ENCODE measurements around the gene VILL. TPM values are rescaled to one million over a fixed set of nuclear protein-coding genes. Genes with fewer than 3 reads are reported as not detected.

VILL gene
- total RNA-seq, 1 experiment from 2014 or later: 2.9 TPM

DNA sequence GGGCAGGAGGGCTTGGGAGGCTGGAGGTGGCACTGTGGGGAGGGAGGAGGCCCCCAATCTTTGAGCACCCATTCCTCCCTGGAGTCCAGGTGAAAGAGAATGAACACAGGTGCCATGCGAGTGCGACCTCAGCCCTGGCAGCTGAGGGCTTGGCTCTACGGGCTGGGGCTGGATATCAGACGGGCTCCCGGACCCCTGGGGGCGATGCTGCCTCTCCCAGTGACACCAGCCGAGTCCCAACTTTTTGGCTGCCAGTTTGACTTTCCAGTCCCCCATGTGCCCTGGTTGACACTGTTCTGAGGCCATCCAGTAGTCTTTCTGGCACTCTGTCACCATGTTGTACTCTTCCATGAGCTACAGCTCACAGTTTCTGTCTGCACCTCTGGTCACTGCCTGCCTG is 1.2 kb downstream of the VILL start:
- DNase-seq (ENCODE audit: low spot score): no peak
- Histone ChIP-seq H3K4me3 (ENCODE audit: low read depth, low read length, poor library complexity, severe bottlenecking) (no peak overlapping the region), H3K36me3 (ENCODE audit: insufficient read depth, low read length, poor library complexity, severe bottlenecking) (no peaks in the 10 kb centered on the region), H3K4me1 (ENCODE audit: insufficient read depth, low read length, poor library complexity, severe bottlenecking) (no peaks in the 10 kb centered on the region), H3K27me3 (replicated peaks; ENCODE audit: insufficient read depth, low read depth, low read length, poor library complexity) (no peaks in the 10 kb centered on the region), H3K9me3 (ENCODE audit: low read depth, low read length, poor library complexity, severe bottlenecking) (no peaks in the 10 kb centered on the region), H3K27ac (ENCODE audit: low read depth, low read length, poor library complexity, severe bottlenecking) (no peak overlapping the region)
- POLR2A ChIA-PET (ENCODE audit: low non-redundant PET): no interaction called here
- CTCF ChIA-PET: no interaction called here
- no TSS peak for BruUV-seq (replicated peaks)
- intact Hi-C loops (cut with micrococcal nuclease; ENCODE audit: unreplicated experiment): no loop called here
- TF ChIP-seq, protein P1, sequence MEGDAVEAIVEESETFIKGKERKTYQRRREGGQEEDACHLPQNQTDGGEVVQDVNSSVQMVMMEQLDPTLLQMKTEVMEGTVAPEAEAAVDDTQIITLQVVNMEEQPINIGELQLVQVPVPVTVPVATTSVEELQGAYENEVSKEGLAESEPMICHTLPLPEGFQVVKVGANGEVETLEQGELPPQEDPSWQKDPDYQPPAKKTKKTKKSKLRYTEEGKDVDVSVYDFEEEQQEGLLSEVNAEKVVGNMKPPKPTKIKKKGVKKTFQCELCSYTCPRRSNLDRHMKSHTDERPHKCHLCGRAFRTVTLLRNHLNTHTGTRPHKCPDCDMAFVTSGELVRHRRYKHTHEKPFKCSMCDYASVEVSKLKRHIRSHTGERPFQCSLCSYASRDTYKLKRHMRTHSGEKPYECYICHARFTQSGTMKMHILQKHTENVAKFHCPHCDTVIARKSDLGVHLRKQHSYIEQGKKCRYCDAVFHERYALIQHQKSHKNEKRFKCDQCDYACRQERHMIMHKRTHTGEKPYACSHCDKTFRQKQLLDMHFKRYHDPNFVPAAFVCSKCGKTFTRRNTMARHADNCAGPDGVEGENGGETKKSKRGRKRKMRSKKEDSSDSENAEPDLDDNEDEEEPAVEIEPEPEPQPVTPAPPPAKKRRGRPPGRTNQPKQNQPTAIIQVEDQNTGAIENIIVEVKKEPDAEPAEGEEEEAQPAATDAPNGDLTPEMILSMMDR (conservative IDR thresholded peaks at IDR 0.05; ENCODE audit: low read depth, low read length): no peak
- no peak for TF ChIP-seq EZH2 (IDR thresholded peaks at IDR 0.05; ENCODE audit: borderline replicate concordance, low read depth, low read length, poor library complexity, severe bottlenecking)

DNA sequence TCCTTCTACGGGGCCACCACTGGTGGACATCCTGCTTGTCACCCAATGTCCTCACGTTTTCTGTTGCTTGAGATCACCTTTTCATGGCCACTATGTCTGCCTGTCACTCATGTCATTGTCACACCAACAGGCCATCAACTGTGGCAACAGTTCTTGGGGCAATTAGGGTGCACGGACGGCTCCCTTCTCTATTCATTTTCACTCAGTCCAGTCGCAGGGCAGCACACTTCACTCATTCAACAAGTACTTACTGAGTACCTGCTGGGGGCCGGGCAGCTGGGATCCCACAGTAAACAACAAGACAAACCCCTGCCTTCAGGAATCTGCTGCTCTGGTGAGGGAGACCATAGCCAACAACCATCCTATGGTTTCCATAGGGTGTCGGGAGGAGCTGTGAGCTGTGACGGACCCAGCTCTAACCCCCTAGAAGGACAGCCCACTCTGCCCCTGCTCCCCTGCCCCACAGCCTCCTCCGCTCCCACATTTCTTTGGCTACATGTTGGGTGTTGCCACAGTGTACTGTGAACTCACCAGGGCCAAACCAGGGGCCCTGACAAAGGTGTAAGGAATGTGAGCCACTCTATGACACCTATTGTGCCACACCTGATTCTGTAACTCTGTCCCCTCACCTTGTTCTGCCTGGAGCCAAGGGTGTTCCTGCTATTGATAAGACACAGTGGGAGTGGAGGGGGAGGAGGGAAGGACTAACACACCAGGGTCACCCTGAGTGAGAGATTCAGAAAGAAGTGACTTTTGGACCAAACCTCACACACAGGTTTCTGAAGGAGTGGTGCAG is 1.9 kb downstream of the VILL start:
- H3K27me3 ChIP-seq (replicated peaks; ENCODE audit: insufficient read depth, low read depth, low read length, poor library complexity): no peaks in the 10 kb centered on the region
- ChIA-PET POLR2A (ENCODE audit: low non-redundant PET) (no interaction called here), CTCF (no interaction called here)
- no peaks in the 10 kb centered on the region for H3K9me3 ChIP-seq (ENCODE audit: low read depth, low read length, poor library complexity, severe bottlenecking)
- intact Hi-C loops (cut with micrococcal nuclease; ENCODE audit: unreplicated experiment): no loop called here
- no peak for DNase-seq (ENCODE audit: low spot score)
- H3K4me1 ChIP-seq (ENCODE audit: insufficient read depth, low read length, poor library complexity, severe bottlenecking): no peaks in the 10 kb centered on the region
- no peaks in the 10 kb centered on the region for H3K36me3 ChIP-seq (ENCODE audit: insufficient read depth, low read length, poor library complexity, severe bottlenecking)
- no peak overlapping the region for H3K27ac ChIP-seq (ENCODE audit: low read depth, low read length, poor library complexity, severe bottlenecking)
- no TSS peak for BruUV-seq (replicated peaks)
- no peak for TF ChIP-seq EZH2 (IDR thresholded peaks at IDR 0.05; ENCODE audit: borderline replicate concordance, low read depth, low read length, poor library complexity, severe bottlenecking)
- TF ChIP-seq, protein P1 (conservative IDR thresholded peaks at IDR 0.05; ENCODE audit: low read depth, low read length): no peak
- H3K4me3 ChIP-seq (ENCODE audit: low read depth, low read length, poor library complexity, severe bottlenecking): no peak overlapping the region

DNA sequence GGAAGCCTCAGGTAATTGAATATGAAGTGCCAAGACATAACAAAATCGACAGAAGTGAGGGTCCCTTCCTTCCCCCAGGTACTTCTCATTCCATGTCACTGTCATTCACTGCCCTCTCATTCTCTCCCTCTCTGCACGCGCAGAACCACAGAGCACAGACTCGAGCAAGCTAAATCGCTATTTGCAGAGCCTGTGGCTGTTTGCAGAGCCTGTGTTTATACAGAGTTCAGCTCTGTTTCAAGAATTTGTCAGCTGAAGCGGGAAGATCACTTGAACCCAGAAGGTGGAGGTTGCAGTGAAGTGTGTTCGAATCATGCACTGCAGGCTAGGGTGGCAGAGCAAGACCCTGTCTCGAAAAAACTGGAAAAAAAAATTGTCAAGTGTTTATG is 2.5 kb downstream of the VILL start:
- intact Hi-C loops (cut with micrococcal nuclease; ENCODE audit: unreplicated experiment): no loop called here
- POLR2A ChIA-PET (ENCODE audit: low non-redundant PET): no interaction called here
- CTCF ChIA-PET: no interaction called here

More for the DNA sequence above, 2.5 kb downstream of the VILL start:
- H3K27me3 ChIP-seq (replicated peaks; ENCODE audit: insufficient read depth, low read depth, low read length, poor library complexity): no peaks in the 10 kb centered on the region
- BruUV-seq (replicated peaks): no TSS peak
- no peaks in the 10 kb centered on the region for H3K9me3 ChIP-seq (ENCODE audit: low read depth, low read length, poor library complexity, severe bottlenecking)
- H3K27ac ChIP-seq (ENCODE audit: low read depth, low read length, poor library complexity, severe bottlenecking): no peak overlapping the region
- H3K4me3 ChIP-seq (ENCODE audit: low read depth, low read length, poor library complexity, severe bottlenecking): no peak overlapping the region
- H3K36me3 ChIP-seq (ENCODE audit: insufficient read depth, low read length, poor library complexity, severe bottlenecking): no peaks in the 10 kb centered on the region
- no peak for TF ChIP-seq EZH2 (IDR thresholded peaks at IDR 0.05; ENCODE audit: borderline replicate concordance, low read depth, low read length, poor library complexity, severe bottlenecking)
- TF ChIP-seq, protein P1 (conservative IDR thresholded peaks at IDR 0.05; ENCODE audit: low read depth, low read length): no peak
- DNase-seq (ENCODE audit: low spot score): no peak
- H3K4me1 ChIP-seq (ENCODE audit: insufficient read depth, low read length, poor library complexity, severe bottlenecking): no peaks in the 10 kb centered on the region
